ENCODE results near the gene TRIP4.
"Not testable (repeated sequence)": the region's sequence is repeated elsewhere in the genome, so short reads cannot be mapped to it uniquely, and the experiment has no call there.

Gene TRIP4

GRCh38 chr15:64490598-64491259 is 103.1 kb downstream of the TRIP4 start:
- no peak for DNase-seq (ENCODE audit: low read depth)

GRCh38 chr15:64493641-64494040 is 106.0 kb downstream of the TRIP4 start:
- no peak for DNase-seq (ENCODE audit: low read depth)

- DNase-seq (ENCODE audit: low read depth) = not testable (repeated sequence)
Measured at GRCh38 chr15:64495968-64496367, 108.3 kb downstream of the TRIP4 start.

GRCh38 chr15:64500695-64501395 is 113.2 kb downstream of the TRIP4 start:
- no peak for DNase-seq (ENCODE audit: low read depth)

- DNase-seq (ENCODE audit: low read depth) = no peak
Measured at GRCh38 chr15:64501396-64501715, 113.7 kb downstream of the TRIP4 start.

GRCh38 chr15:64502151-64502550 is 114.5 kb downstream of the TRIP4 start:
- DNase-seq (ENCODE audit: low read depth) = no peak

GRCh38 chr15:64502551-64502950 is 114.9 kb downstream of the TRIP4 start:
- no peak for DNase-seq (ENCODE audit: low read depth)

- no peak for DNase-seq (ENCODE audit: low read depth)
Measured at GRCh38 chr15:64503197-64503596, 115.6 kb downstream of the TRIP4 start.

- DNase-seq (ENCODE audit: low read depth) = no peak
Measured at GRCh38 chr15:64503640-64504039, 116.0 kb downstream of the TRIP4 start.
